Activated naive CD4-positive, alpha-beta T cell treated with anti-CD3 and anti-CD28 coated beads, Interleukin-2, amount 10 ng/mL, durations not matched to agents 7 days and 5 days (primary cell): ENCODE results near the gene FHIT.
"Not testable (repeated sequence)": the region's sequence is repeated elsewhere in the genome, so short reads cannot be mapped to it uniquely, and the experiment has no call there.

ENCODE experiments used
- CTCF ChIA-PET: fragments of 350-600 bp; sonication (Branson Sonifier 250); formaldehyde crosslinking; loops from one replicate; lab custom pipeline; 2021; ENCODE audit warnings: antibody characterized with exemption; lab: Charles Lee
- DNase-seq: peaks from one replicate; pipeline ENCODE4 v3.0.0-alpha.2; 2020
- H3K27ac Mint-ChIP-seq: one replicate; pipeline ENCODE4 v1.8.0; 2021; ENCODE audit warnings: mild to moderate bottlenecking, moderate library complexity, mixed read lengths
- H3K27me3 Mint-ChIP-seq: one replicate; pipeline ENCODE4 v1.8.0; 2021; ENCODE audit warnings: mild to moderate bottlenecking, mixed read lengths
- H3K36me3 Mint-ChIP-seq: one replicate; pipeline ENCODE4 v1.8.0; 2021; ENCODE audit warnings: mixed read lengths
- H3K4me1 Mint-ChIP-seq: one replicate; pipeline ENCODE4 v1.8.0; 2021; ENCODE audit warnings: mixed read lengths
- H3K4me3 Mint-ChIP-seq: one replicate; pipeline ENCODE4 v1.8.0; 2021; ENCODE audit warnings: mild to moderate bottlenecking, moderate library complexity, mixed read lengths
- H3K9me3 Mint-ChIP-seq: one replicate; pipeline ENCODE4 v1.8.0; 2021; ENCODE audit warnings: mixed read lengths

Gene FHIT

GRCh38 chr3:60557122-60557521 is 694.1 kb downstream of the FHIT start:
- no peak for DNase-seq
- no peak overlapping the region for H3K4me3 Mint-ChIP-seq
- CTCF ChIA-PET, result interaction anchor here (0.9 kb wide), 1 partner anchor 95 kb away, joined by 4 read pairs; no protein-coding TSS in a partner anchor

GRCh38 chr3:60555686-60556354 is 695.4 kb downstream of the FHIT start:
- CTCF ChIA-PET, result no interaction called here
- H3K27ac Mint-ChIP-seq, result no peak overlapping the region
- no peaks in the 10 kb centered on the region for H3K36me3 Mint-ChIP-seq
- H3K4me3 Mint-ChIP-seq, result no peak overlapping the region
- no peaks in the 10 kb centered on the region for H3K27me3 Mint-ChIP-seq
- DNase-seq, result no peak
- peaks cover 2% of the 10 kb centered on the region for H3K9me3 Mint-ChIP-seq
- peaks cover 10% of the 10 kb centered on the region for H3K4me1 Mint-ChIP-seq

More at GRCh38 chr3:60557122-60557521, 694.1 kb downstream of the FHIT start:
- H3K9me3 Mint-ChIP-seq, result no peaks in the 10 kb centered on the region
- H3K27me3 Mint-ChIP-seq, result no peaks in the 10 kb centered on the region
- no peaks in the 10 kb centered on the region for H3K36me3 Mint-ChIP-seq
- H3K27ac Mint-ChIP-seq, result no peak overlapping the region
- H3K4me1 Mint-ChIP-seq, result peaks cover 8% of the 10 kb centered on the region

GRCh38 chr3:60553144-60553543 is 698.1 kb downstream of the FHIT start:
- CTCF ChIA-PET, result no interaction called here
- H3K27ac Mint-ChIP-seq, result no peak overlapping the region
- H3K36me3 Mint-ChIP-seq, result no peaks in the 10 kb centered on the region
- peaks cover 10% of the 10 kb centered on the region for H3K4me1 Mint-ChIP-seq
- peaks cover 4% of the 10 kb centered on the region for H3K9me3 Mint-ChIP-seq
- no peak for DNase-seq
- no peaks in the 10 kb centered on the region for H3K27me3 Mint-ChIP-seq
- H3K4me3 Mint-ChIP-seq, result no peak overlapping the region

GRCh38 chr3:60552581-60552980 is 698.7 kb downstream of the FHIT start:
- Mint-ChIP-seq H3K4me1 (peaks cover 10% of the 10 kb centered on the region), H3K9me3 (peaks cover 4% of the 10 kb centered on the region), H3K4me3 (no peak overlapping the region), H3K27me3 (no peaks in the 10 kb centered on the region), H3K36me3 (no peaks in the 10 kb centered on the region), H3K27ac (no peak overlapping the region)
- CTCF ChIA-PET, result no interaction called here
- DNase-seq, result no peak

GRCh38 chr3:60551455-60552209 is 699.6 kb downstream of the FHIT start:
- Mint-ChIP-seq H3K27me3 (no peaks in the 10 kb centered on the region), H3K4me3 (no peak overlapping the region), H3K27ac (no peak overlapping the region), H3K9me3 (peaks cover 4% of the 10 kb centered on the region), H3K36me3 (no peaks in the 10 kb centered on the region), H3K4me1 (peaks cover 10% of the 10 kb centered on the region)
- CTCF ChIA-PET, result no interaction called here
- no peak for DNase-seq

GRCh38 chr3:60549863-60550262 is 701.4 kb downstream of the FHIT start:
- H3K4me3 Mint-ChIP-seq, result no peak overlapping the region
- peaks cover 4% of the 10 kb centered on the region for H3K9me3 Mint-ChIP-seq
- no peaks in the 10 kb centered on the region for H3K27me3 Mint-ChIP-seq
- H3K27ac Mint-ChIP-seq, result no peak overlapping the region
- CTCF ChIA-PET, result no interaction called here
- no peak for DNase-seq
- H3K4me1 Mint-ChIP-seq, result peaks cover 2% of the 10 kb centered on the region
- H3K36me3 Mint-ChIP-seq, result no peaks in the 10 kb centered on the region

GRCh38 chr3:60542995-60543394 is 708.3 kb downstream of the FHIT start:
- CTCF ChIA-PET, result no interaction called here
- no peaks in the 10 kb centered on the region for H3K4me1 Mint-ChIP-seq
- H3K27me3 Mint-ChIP-seq, result no peaks in the 10 kb centered on the region
- peaks cover 9% of the 10 kb centered on the region for H3K9me3 Mint-ChIP-seq
- DNase-seq, result no peak
- no peak overlapping the region for H3K27ac Mint-ChIP-seq
- H3K36me3 Mint-ChIP-seq, result no peaks in the 10 kb centered on the region
- no peak overlapping the region for H3K4me3 Mint-ChIP-seq

- H3K36me3 Mint-ChIP-seq, DNase-seq, H3K27me3 Mint-ChIP-seq, H3K4me1 Mint-ChIP-seq, H3K27ac Mint-ChIP-seq, CTCF ChIA-PET, H3K4me3 Mint-ChIP-seq: not testable (repeated sequence)
- peaks cover 10% of the 10 kb centered on the region for H3K9me3 Mint-ChIP-seq
Measured at GRCh38 chr3:60539394-60539793, 711.9 kb downstream of the FHIT start.

GRCh38 chr3:60536420-60536819 is 714.8 kb downstream of the FHIT start:
- H3K9me3 Mint-ChIP-seq, result peaks cover 10% of the 10 kb centered on the region

GRCh38 chr3:60531759-60532158 is 719.5 kb downstream of the FHIT start:
- H3K4me1 Mint-ChIP-seq, result no peaks in the 10 kb centered on the region
- DNase-seq, result no peak
- H3K4me3 Mint-ChIP-seq, result no peak overlapping the region
- no peak overlapping the region for H3K27ac Mint-ChIP-seq
- H3K36me3 Mint-ChIP-seq, result no peaks in the 10 kb centered on the region
- CTCF ChIA-PET, result no interaction called here
- no peaks in the 10 kb centered on the region for H3K9me3 Mint-ChIP-seq
- H3K27me3 Mint-ChIP-seq, result no peaks in the 10 kb centered on the region

More at GRCh38 chr3:60536420-60536819, 714.8 kb downstream of the FHIT start:
- H3K4me1 Mint-ChIP-seq, result no peaks in the 10 kb centered on the region
- CTCF ChIA-PET, result no interaction called here
- no peak overlapping the region for H3K27ac Mint-ChIP-seq
- H3K4me3 Mint-ChIP-seq, result no peak overlapping the region
- H3K36me3 Mint-ChIP-seq, result no peaks in the 10 kb centered on the region
- no peaks in the 10 kb centered on the region for H3K27me3 Mint-ChIP-seq
- DNase-seq, result no peak

- H3K27ac Mint-ChIP-seq, result no peak overlapping the region
- no peak for DNase-seq
- CTCF ChIA-PET, result no interaction called here
- H3K27me3 Mint-ChIP-seq, result no peaks in the 10 kb centered on the region
- H3K9me3 Mint-ChIP-seq, result no peaks in the 10 kb centered on the region
- H3K4me1 Mint-ChIP-seq, result no peaks in the 10 kb centered on the region
- no peaks in the 10 kb centered on the region for H3K36me3 Mint-ChIP-seq
- H3K4me3 Mint-ChIP-seq, result no peak overlapping the region
Measured at GRCh38 chr3:60528651-60529050, 722.6 kb downstream of the FHIT start.

GRCh38 chr3:60523536-60523935 is 727.7 kb downstream of the FHIT start:
- no peak for DNase-seq

GRCh38 chr3:60517134-60517533 is 734.1 kb downstream of the FHIT start:
- CTCF ChIA-PET, result no interaction called here
- Mint-ChIP-seq H3K9me3 (no peaks in the 10 kb centered on the region), H3K27me3 (no peaks in the 10 kb centered on the region), H3K36me3 (no peaks in the 10 kb centered on the region), H3K4me3 (no peak overlapping the region), H3K4me1 (no peaks in the 10 kb centered on the region), H3K27ac (no peak overlapping the region)
- DNase-seq, result no peak

More at GRCh38 chr3:60523536-60523935, 727.7 kb downstream of the FHIT start:
- CTCF ChIA-PET, result no interaction called here
- no peaks in the 10 kb centered on the region for H3K36me3 Mint-ChIP-seq
- H3K9me3 Mint-ChIP-seq, result peaks cover 2% of the 10 kb centered on the region
- no peaks in the 10 kb centered on the region for H3K4me1 Mint-ChIP-seq
- H3K27ac Mint-ChIP-seq, result no peak overlapping the region
- H3K4me3 Mint-ChIP-seq, result no peak overlapping the region
- H3K27me3 Mint-ChIP-seq, result no peaks in the 10 kb centered on the region

GRCh38 chr3:60514866-60515265 is 736.4 kb downstream of the FHIT start:
- no peak for DNase-seq
- Mint-ChIP-seq H3K4me1 (no peaks in the 10 kb centered on the region), H3K27ac (no peak overlapping the region), H3K4me3 (no peak overlapping the region), H3K27me3 (no peaks in the 10 kb centered on the region), H3K9me3 (no peaks in the 10 kb centered on the region), H3K36me3 (no peaks in the 10 kb centered on the region)
- CTCF ChIA-PET, result no interaction called here
